ENCODE measurements around the gene COL27A1.

- TF ChIP-seq POLR2A (IDR thresholded peaks at IDR 0.05; ENCODE audit: low read length) (no peak), GATA1 (IDR thresholded peaks at IDR 0.05; ENCODE audit: low read depth, low read length) (no peak)
Measured at GRCh38 chr9:114193090-114193489, 37.8 kb downstream of the COL27A1 start.

All from erythroblast (primary cell).